ENCODE data around the gene RAPSN.

RAPSN gene
- total RNA-seq, result 1.1 to 4.1 reads per million in 2 donors

GRCh38 chr11:47448566-47449427 lies at the start of gene RAPSN:
RAPSN (minus strand) TSS chr11:47449136; CDS start chr11:47448964, 172 bp downstream.
- no peak for DNase-seq

- no peak for DNase-seq
These were observed 49.2 kb upstream of the RAPSN start for GRCh38 chr11:47498149-47498548.

GRCh38 chr11:47496808-47497207 lies 47.9 kb upstream of the RAPSN start:
- DNase-seq, result no peak

- no peak for DNase-seq
These were observed 46.9 kb upstream of the RAPSN start for GRCh38 chr11:47495856-47496217.

- no peak for DNase-seq
These were observed 46.3 kb upstream of the RAPSN start for GRCh38 chr11:47495011-47495855.

- no peak for DNase-seq
These were observed 40.4 kb upstream of the RAPSN start for GRCh38 chr11:47489395-47489755.

GRCh38 chr11:47488674-47489394 lies 39.9 kb upstream of the RAPSN start:
- no peak for DNase-seq

- no peak for DNase-seq
These were observed 39.2 kb upstream of the RAPSN start for GRCh38 chr11:47488111-47488510.

- DNase-seq, result no peak
These were observed 38.5 kb upstream of the RAPSN start for GRCh38 chr11:47487421-47487820.

- no peak for DNase-seq
These were observed 36.2 kb upstream of the RAPSN start for GRCh38 chr11:47485107-47485506.

GRCh38 chr11:47483457-47483856 lies 34.5 kb upstream of the RAPSN start:
- DNase-seq, result no peak

- no peak for DNase-seq
These were observed 31.8 kb upstream of the RAPSN start for GRCh38 chr11:47480762-47481161.

GRCh38 chr11:47478651-47479329 lies 29.9 kb upstream of the RAPSN start:
- DNase-seq, result no peak

- DNase-seq, result no peak
These were observed 28.8 kb upstream of the RAPSN start for GRCh38 chr11:47477753-47478152.

GRCh38 chr11:47477323-47477722 lies 28.4 kb upstream of the RAPSN start:
- DNase-seq, result peak in 1 of 5 experiments; percentile 88

- no peak for DNase-seq
These were observed 21.7 kb upstream of the RAPSN start for GRCh38 chr11:47470671-47471070.

GRCh38 chr11:47469361-47470179 lies 20.6 kb upstream of the RAPSN start:
- no peak for DNase-seq

GRCh38 chr11:47468598-47469214 lies 19.8 kb upstream of the RAPSN start:
- DNase-seq, result no peak

GRCh38 chr11:47467357-47467756 lies 18.4 kb upstream of the RAPSN start:
- DNase-seq, result no peak

GRCh38 chr11:47466701-47467250 lies 17.8 kb upstream of the RAPSN start:
- no peak for DNase-seq

GRCh38 chr11:47466201-47466600 lies 17.3 kb upstream of the RAPSN start:
- no peak for DNase-seq
